MCF 10A (cell line): ENCODE data around the gene HSPE1. TPM values are rescaled to one million over a fixed set of nuclear protein-coding genes. Genes with fewer than 3 reads are reported as not detected.
A peak's percentile ranks its signal among the peaks of the same experiment; 100 is the strongest.

Source experiments
- BruUV-seq: library from RNA; stranded (reverse); fragments of 400-500 nt; replicated peaks from 2 replicates; lab custom pipeline; 2021; lab: Mats Ljungman, UMichigan
- CTCF ChIA-PET: fragments of 300-600 bp; sonication (Branson Sonifier 250); formaldehyde crosslinking; extraction: SDS; loops from one replicate; lab custom pipeline; 2021; ENCODE audit warnings: antibody characterized with exemption, inconsistent platforms; lab: Yijun Ruan, JAX
- POLR2A ChIA-PET: fragments of 300-600, 350-650 bp; sonication (Branson Sonifier 250); formaldehyde crosslinking; extraction: SDS; loops from one replicate; lab custom pipeline; 2020; ENCODE audit warnings: antibody characterized with exemption, inconsistent platforms; lab: Yijun Ruan, JAX
- DNase-seq: peaks from one replicate; pipeline ENCODE4 v3.0.0-alpha.2; 2018; ENCODE audit not compliant: unreplicated experiment
- H3K27ac Mint-ChIP-seq: one replicate; pipeline ENCODE4 v1.8.0; 2022; ENCODE audit warnings: mild to moderate bottlenecking, low read depth, mixed read lengths; ENCODE audit not compliant: unreplicated experiment
- H3K27me3 Mint-ChIP-seq: one replicate; pipeline ENCODE4 v1.8.0; 2022; ENCODE audit warnings: mixed read lengths; ENCODE audit not compliant: insufficient read depth, unreplicated experiment
- H3K36me3 Mint-ChIP-seq: one replicate; pipeline ENCODE4 v1.8.0; 2022; ENCODE audit warnings: mild to moderate bottlenecking, moderate library complexity, mixed read lengths; ENCODE audit not compliant: insufficient read depth, unreplicated experiment
- H3K4me1 Mint-ChIP-seq: one replicate; pipeline ENCODE4 v1.8.0; 2022; ENCODE audit warnings: mixed read lengths; ENCODE audit not compliant: insufficient read depth, unreplicated experiment
- H3K4me3 Mint-ChIP-seq: one replicate; pipeline ENCODE4 v1.8.0; 2022; ENCODE audit warnings: mild to moderate bottlenecking, moderate library complexity, mixed read lengths; ENCODE audit not compliant: unreplicated experiment
- H3K9me3 Mint-ChIP-seq: one replicate; pipeline ENCODE4 v1.8.0; 2022; ENCODE audit warnings: mixed read lengths; ENCODE audit not compliant: unreplicated experiment
- intact Hi-C: fragments of 100-400 bp; cut with micrococcal nuclease; formaldehyde crosslinking; loops from 2 replicates; pipeline ENCODE4 v1.14.1; 2022
- total RNA-seq: library from RNA; stranded (reverse); gene quantifications from 2 replicates; pipeline ENCODE4 v1.2.3, GENCODE V29; 2022
- TF ChIP-seq, protein P1 (sequence below): fragments of 200-600 bp; IDR thresholded peaks from one replicate; pipeline ENCODE4 v1.8.0; 2022; ENCODE audit warnings: antibody characterized with exemption, mild to moderate bottlenecking; ENCODE audit not compliant: unreplicated experiment

HSPE1 gene
- total RNA-seq, 1 experiment from 2014 or later: 95.2 TPM

GRCh38 chr2:197500503-197501131 is 438 bp downstream of the HSPE1 start:
- H3K4me1 Mint-ChIP-seq: peaks cover 18% of the 10 kb centered on the region
- H3K4me3 Mint-ChIP-seq: peak overlapping the region; percentile 89
- no peaks in the 10 kb centered on the region for H3K9me3 Mint-ChIP-seq
- TF ChIP-seq, protein P1, sequence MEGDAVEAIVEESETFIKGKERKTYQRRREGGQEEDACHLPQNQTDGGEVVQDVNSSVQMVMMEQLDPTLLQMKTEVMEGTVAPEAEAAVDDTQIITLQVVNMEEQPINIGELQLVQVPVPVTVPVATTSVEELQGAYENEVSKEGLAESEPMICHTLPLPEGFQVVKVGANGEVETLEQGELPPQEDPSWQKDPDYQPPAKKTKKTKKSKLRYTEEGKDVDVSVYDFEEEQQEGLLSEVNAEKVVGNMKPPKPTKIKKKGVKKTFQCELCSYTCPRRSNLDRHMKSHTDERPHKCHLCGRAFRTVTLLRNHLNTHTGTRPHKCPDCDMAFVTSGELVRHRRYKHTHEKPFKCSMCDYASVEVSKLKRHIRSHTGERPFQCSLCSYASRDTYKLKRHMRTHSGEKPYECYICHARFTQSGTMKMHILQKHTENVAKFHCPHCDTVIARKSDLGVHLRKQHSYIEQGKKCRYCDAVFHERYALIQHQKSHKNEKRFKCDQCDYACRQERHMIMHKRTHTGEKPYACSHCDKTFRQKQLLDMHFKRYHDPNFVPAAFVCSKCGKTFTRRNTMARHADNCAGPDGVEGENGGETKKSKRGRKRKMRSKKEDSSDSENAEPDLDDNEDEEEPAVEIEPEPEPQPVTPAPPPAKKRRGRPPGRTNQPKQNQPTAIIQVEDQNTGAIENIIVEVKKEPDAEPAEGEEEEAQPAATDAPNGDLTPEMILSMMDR: no peak
- peaks cover 85% of the 10 kb centered on the region for H3K36me3 Mint-ChIP-seq
- no peaks in the 10 kb centered on the region for H3K27me3 Mint-ChIP-seq
- intact Hi-C loops: loop anchor here (1.0 to 2.0 kb wide), 5 partner anchors 15 to 276 kb away; partner anchors contain the start of gene SF3B1
- CTCF ChIA-PET: interaction anchor here (1.1 to 3.1 kb wide), 4 partner anchors 13 to 114 kb away, joined by 3 to 9 read pairs (median 6); partner anchors contain the start of gene MOB4
- BruUV-seq: TSS peak; percentile 64
- peak overlapping the region; percentile 93 for H3K27ac Mint-ChIP-seq
- POLR2A ChIA-PET: interaction anchor here (0.5 to 10.4 kb wide), 26 partner anchors 8 to 575 kb away, joined by 3 to 366 read pairs (median 4); partner anchors contain the start of genes COQ10B, MARS2, MOB4 and SF3B1
- peak; percentile 24 for DNase-seq

GRCh38 chr2:197502201-197502600 is 2.0 kb downstream of the HSPE1 start:
- ChIA-PET POLR2A (interaction anchor here (0.6 to 10.4 kb wide), 11 partner anchors 10 to 204 kb away, joined by 3 to 366 read pairs (median 27); partner anchors contain the start of genes COQ10B, MARS2, MOB4 and SF3B1), CTCF (interaction anchor here (2.1 to 3.1 kb wide), 2 partner anchors 11 to 13 kb away, joined by 7 to 9 read pairs; partner anchors contain the start of gene MOB4)
- Mint-ChIP-seq H3K9me3 (no peaks in the 10 kb centered on the region), H3K27ac (peak overlapping the region; percentile 93), H3K36me3 (peaks cover 69% of the 10 kb centered on the region), H3K4me3 (peak overlapping the region; percentile 89), H3K4me1 (peaks cover 16% of the 10 kb centered on the region), H3K27me3 (no peaks in the 10 kb centered on the region)
- TF ChIP-seq, protein P1: no peak
- intact Hi-C loops: no loop called here
- peak; percentile 51 for DNase-seq
- BruUV-seq: no TSS peak

- POLR2A ChIA-PET: interaction anchor here (1.2 to 10.4 kb wide), 9 partner anchors 10 to 203 kb away, joined by 3 to 366 read pairs (median 42); partner anchors contain the start of genes COQ10B, MARS2, MOB4 and SF3B1
- H3K36me3 Mint-ChIP-seq: peaks cover 64% of the 10 kb centered on the region
- H3K27ac Mint-ChIP-seq: peak overlapping the region; percentile 93
Observed at GRCh38 chr2:197502685-197503084, 2.5 kb downstream of the HSPE1 start.

More at GRCh38 chr2:197502685-197503084, 2.5 kb downstream of the HSPE1 start:
- TF ChIP-seq, protein P1: no peak
- Mint-ChIP-seq H3K4me1 (peaks cover 11% of the 10 kb centered on the region), H3K4me3 (peak overlapping the region; percentile 89), H3K27me3 (no peaks in the 10 kb centered on the region), H3K9me3 (no peaks in the 10 kb centered on the region)
- no TSS peak for BruUV-seq
- CTCF ChIA-PET: interaction anchor here (2.1 to 3.1 kb wide), 2 partner anchors 11 to 13 kb away, joined by 7 to 9 read pairs; partner anchors contain the start of gene MOB4
- no peak for DNase-seq
- intact Hi-C loops: no loop called here
